ENCODE data around the gene PHOSPHO1. TPM values are rescaled to one million over a fixed set of nuclear protein-coding genes. Genes with fewer than 3 reads are reported as not detected.

PHOSPHO1 gene
- 6.4 TPM for total RNA-seq

GRCh38 chr17:49230636-49231562 lies at the start of gene PHOSPHO1:
PHOSPHO1 (minus strand) TSS chr17:49230787; CDS start chr17:49226691, 4,096 bp downstream.

GRCh38 chr17:49210158-49211029 lies 20.2 kb downstream of the PHOSPHO1 start, which contains the start of the genes ABI3 and GNGT2:
ABI3 (plus strand) TSS chr17:49210707; CDS start chr17:49210725, 18 bp downstream.
GNGT2 (minus strand) TSS chr17:49210574; CDS start chr17:49207422, 3,152 bp downstream.

Other genes starting within 250 kb of the PHOSPHO1 start
- 12.0 TPM for gene IGF2BP1, start 233.4 kb downstream of the PHOSPHO1 start, total RNA-seq
- gene B4GALNT2, start 98.0 kb downstream of the PHOSPHO1 start, total RNA-seq: not detected
- gene GNGT2, start 20.2 kb downstream of the PHOSPHO1 start, total RNA-seq: 134 TPM
- gene ABI3, start 20.1 kb downstream of the PHOSPHO1 start, total RNA-seq: 3.1 TPM
- 52.2 TPM for gene ZNF652, start 131.5 kb upstream of the PHOSPHO1 start, total RNA-seq
- 62.9 TPM for gene PHB1, start 184.1 kb upstream of the PHOSPHO1 start, total RNA-seq

Measured in camera-type eye (tissue), 1 donor.